ENCODE measurements around the gene ROR2.

DNA sequence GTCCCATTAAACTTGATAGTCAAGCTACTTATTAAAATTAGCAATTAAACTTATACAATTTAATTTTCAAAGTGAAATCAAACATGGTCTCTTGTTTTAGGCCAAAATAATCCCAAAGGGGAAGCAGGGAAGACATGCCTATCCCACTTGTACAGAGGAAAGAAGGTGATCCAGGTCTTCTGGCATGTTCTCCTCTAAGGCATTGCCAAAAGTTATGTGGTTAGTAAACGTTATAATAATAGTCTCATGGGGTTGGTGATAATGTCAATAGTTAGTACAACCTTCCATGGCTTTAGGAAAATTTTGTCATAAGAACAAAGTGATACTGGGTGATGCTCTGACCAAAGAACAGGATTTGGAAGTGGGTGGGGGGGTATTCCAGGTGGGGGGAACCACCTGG, 52.8 kb downstream of the ROR2 start:
- TF ChIP-seq, protein P1, sequence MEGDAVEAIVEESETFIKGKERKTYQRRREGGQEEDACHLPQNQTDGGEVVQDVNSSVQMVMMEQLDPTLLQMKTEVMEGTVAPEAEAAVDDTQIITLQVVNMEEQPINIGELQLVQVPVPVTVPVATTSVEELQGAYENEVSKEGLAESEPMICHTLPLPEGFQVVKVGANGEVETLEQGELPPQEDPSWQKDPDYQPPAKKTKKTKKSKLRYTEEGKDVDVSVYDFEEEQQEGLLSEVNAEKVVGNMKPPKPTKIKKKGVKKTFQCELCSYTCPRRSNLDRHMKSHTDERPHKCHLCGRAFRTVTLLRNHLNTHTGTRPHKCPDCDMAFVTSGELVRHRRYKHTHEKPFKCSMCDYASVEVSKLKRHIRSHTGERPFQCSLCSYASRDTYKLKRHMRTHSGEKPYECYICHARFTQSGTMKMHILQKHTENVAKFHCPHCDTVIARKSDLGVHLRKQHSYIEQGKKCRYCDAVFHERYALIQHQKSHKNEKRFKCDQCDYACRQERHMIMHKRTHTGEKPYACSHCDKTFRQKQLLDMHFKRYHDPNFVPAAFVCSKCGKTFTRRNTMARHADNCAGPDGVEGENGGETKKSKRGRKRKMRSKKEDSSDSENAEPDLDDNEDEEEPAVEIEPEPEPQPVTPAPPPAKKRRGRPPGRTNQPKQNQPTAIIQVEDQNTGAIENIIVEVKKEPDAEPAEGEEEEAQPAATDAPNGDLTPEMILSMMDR (IDR thresholded peaks at IDR 0.05) = no peak
- TF ChIP-seq POLR2AphosphoS5 (IDR thresholded peaks at IDR 0.05) = no peak
